HG03025 (cell line): ENCODE measurements around the gene OCSTAMP.

Experiments used
- ATAC-seq: cut with Tn5 transposase; IDR thresholded peaks from one replicate; pipeline ENCODE4 v1.9.1; 2021; ENCODE audit warnings: mild to moderate bottlenecking, moderate library complexity; ENCODE audit not compliant: unreplicated experiment, low FRiP score

Gene OCSTAMP

DNA sequence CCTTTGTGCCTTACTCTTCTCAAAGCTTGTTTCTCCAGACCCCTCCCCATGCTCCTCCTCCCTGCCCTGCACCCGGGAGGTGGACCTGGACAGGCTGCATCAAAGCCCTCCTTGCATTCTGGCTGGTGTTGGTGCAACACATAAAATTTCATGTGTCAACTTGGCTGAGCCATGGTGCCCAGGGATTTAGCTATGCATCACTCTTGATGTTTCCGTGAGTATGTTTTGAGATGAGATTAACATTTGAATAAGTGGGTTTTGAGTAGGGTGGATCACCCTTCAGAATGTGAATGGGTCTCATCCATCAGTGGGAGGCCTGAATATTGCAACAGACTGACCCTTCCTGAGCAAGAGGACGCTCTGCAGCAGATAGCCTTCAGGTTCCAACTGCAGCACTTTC is 4.4 kb upstream of the OCSTAMP start:
- ATAC-seq, result no peak

DNA sequence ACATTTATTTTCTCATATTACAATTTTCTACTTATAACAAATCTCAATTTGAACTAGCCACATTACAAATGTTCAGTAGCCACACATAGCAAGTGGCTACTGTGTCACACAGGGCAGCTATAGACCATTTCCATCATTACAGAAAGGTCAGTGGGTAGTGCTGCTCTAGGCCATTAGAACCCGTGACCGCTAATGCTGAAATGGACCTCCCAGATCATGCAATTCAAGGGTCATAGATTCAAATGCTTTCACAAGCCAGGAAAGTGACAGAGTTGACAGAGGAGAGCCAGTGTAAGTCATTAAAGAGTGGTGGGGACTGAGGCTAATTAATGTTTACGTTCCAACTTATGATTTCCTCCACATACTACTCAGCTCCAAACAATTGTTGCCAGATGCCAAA is 3.5 kb upstream of the OCSTAMP start:
- ATAC-seq, result no peak

GRCh38 chr20:46552460-46553420 is 2.3 kb upstream of the OCSTAMP start:
- peak; percentile 53 for ATAC-seq

GRCh38 chr20:46551522-46552381 is 1.3 kb upstream of the OCSTAMP start:
- no peak for ATAC-seq

DNA sequence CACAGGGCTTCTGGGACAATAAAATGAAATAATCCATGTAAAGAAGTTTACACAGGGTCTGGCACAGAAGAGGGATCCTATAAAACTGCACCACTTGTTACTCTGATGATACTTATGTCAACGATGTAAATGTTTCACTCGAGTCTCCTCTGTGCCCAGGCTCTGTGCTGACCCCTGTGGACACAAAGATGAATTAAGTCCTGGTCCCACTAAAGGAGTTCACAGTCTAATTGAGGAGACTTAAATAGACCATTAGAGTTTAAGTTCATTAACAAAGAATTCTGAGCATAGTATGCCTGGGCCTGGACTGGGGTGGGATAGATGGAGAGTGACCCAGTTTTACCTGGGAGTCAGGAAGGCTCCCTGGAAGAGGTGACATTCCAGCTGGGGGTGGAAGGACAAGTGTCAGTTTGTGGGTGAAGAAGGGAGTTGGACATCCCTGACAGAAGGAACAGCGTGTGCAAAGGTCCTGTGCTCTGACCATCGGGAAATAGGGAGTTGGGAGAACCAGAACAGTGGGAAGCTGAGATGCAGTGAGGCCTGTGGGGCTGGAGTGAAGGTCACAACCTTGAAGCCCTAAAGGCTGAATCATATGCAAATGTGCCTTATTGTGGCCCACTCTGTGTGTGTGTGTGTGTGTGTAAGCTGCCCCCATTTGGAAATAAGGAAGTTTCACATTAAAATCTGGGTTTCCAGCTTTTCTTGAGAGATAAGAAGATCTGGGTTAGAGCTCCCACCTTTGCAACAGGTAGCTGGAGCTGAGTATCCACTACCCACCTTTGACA is 1.1 kb downstream of the OCSTAMP start:
- ATAC-seq, result no peak

- ATAC-seq, result no peak
Observed at GRCh38 chr20:46548688-46549087, 1.8 kb downstream of the OCSTAMP start.

DNA sequence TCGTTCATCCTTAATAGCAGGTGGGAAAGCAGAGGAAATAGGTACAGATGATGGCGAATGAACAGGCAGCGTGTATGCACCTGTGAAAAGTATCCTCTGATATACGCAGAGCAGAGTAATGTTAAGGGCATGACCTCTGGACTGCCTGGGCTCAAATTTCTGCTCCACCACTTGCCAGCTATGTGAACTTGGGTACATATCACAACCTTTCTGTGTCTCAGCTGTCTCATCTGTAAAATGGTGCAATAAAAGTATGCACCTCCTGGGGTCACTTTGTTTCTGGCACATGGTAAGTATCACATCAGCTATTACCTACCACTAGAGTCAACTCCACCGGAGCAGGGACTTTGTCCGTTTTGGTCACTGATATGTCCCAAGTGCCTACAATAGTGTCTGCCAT is 2.5 kb downstream of the OCSTAMP start:
- no peak for ATAC-seq

GRCh38 chr20:46546936-46547335 is 3.5 kb downstream of the OCSTAMP start:
- ATAC-seq, result no peak

- ATAC-seq, result no peak
Observed at GRCh38 chr20:46546298-46546697, 4.2 kb downstream of the OCSTAMP start.

- ATAC-seq, result no peak
Observed at GRCh38 chr20:46545827-46546138, 4.7 kb downstream of the OCSTAMP start.

- ATAC-seq, result no peak
Observed at GRCh38 chr20:46545077-46545826, 5.2 kb downstream of the OCSTAMP start.

GRCh38 chr20:46544576-46544975 is 5.9 kb downstream of the OCSTAMP start:
- ATAC-seq, result no peak

DNA sequence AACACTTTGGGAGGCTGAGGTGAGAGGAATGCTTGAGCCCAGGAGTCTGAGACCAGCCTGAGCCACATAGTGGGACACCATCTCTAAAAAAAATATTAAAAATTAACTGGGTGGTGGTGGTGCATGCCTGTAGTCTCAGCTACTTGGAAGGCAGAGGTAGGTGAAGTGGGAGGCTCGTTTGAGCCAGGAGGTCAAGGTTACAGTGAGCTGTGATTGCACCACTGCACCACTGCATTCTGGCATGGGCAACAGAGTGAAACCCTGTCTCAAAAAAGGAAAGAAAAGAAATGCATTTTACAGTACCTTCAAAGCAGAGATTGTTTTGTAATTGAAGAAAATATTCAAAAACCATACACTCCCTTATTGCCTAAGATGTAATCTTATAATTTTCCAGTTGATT is 6.5 kb downstream of the OCSTAMP start:
- no peak for ATAC-seq

DNA sequence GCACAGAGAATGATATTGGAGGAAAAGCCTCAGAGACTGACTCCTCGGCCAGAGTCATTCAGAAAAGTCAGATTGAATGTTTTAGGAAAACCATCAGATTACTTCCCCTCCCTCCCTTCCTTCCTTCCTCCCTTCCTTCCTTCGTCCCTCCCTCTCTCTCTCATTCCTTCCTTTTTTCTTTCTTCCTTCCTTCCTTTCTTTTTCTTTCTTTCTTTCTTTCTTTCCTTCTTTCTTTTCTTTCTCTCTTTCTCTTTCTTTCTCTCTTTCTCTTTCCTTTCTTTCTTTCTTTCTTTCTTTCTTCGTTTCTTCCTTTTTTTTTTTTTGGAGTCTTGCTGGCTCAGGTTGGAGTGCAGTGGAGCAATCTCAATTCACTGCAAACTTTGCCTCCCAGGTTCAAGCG is 7.4 kb downstream of the OCSTAMP start:
- no peak for ATAC-seq

DNA sequence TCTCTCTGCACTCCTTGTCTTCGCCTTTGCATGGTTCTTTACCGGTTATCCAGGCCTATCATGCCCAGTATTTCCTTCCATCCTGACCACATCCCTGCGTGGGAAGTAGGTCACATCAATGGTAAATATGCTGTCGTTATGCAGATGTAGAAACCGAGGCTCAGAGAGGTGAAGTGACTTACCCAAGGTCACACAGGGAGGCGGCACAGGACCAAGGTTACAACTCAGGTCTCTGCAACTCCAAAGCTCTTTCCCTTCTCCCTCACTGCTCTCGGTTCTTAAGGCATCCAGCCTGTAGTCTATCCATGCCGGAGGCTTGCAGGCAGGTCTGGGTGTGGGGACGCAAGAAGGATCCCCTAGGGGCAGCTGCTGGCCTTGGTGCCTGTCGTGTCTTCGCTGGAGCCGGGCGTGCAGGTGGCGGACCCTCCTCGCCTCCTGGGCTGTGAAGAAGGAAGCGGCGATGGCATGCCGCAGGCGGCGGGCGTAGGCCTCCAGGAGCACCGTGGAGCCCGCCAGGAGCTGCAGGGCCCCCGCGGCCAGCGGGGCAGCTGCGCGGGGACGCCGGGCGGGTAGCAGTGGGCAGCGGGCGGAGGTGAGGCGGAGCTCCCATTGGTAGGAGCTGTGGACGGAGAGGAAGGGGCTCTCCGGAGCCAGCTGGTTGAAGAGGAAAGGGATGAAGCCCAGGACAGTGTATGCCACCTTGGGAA is 9.1 kb downstream of the OCSTAMP start:
- ATAC-seq, result no peak

GRCh38 chr20:46539113-46539512 is 11.3 kb downstream of the OCSTAMP start:
- ATAC-seq, result no peak

DNA sequence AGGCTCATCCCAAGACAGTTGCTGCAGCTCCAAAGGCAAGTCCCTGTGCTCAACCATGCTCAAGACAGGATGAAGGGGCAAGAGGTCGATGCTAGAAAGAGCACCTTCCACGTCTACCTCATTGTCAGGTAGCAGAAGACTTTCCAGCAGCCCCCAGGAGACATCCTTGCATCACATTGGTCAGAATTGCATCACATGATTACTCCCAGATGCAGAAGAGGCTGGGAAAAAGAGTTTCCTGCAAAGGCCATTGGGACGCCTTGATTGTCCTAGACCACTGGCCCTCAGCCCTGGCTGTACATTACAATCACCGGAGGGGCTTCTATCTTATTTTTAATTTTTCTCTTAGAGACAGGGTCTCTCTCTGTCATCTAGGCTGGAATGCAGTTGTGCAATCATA is 19.8 kb downstream of the OCSTAMP start:
- no peak for ATAC-seq

- no peak for ATAC-seq
Observed at GRCh38 chr20:46523696-46524328, 26.6 kb downstream of the OCSTAMP start.

- ATAC-seq, result no peak
Observed at GRCh38 chr20:46523108-46523507, 27.3 kb downstream of the OCSTAMP start.
